Right cardiac atrium (tissue), 5 donors: ENCODE measurements around the gene CDC37L1. TPM values are rescaled to one million over a fixed set of nuclear protein-coding genes. Genes with fewer than 3 reads are reported as not detected.
A peak's percentile ranks its signal among the peaks of the same experiment; 100 is the strongest.
"Not testable (repeated sequence)": the region's sequence is repeated elsewhere in the genome, so short reads cannot be mapped to it uniquely, and the experiment has no call there.

ENCODE experiments used
- ATAC-seq, 2 donors: fragments of 200-7000 bp; cut with Tn5 transposase; one replicate each; pipeline versions ENCODE4 v1.8.0 to v1.9.1; 2020; ENCODE audit warnings: moderate library complexity in 2 of 2, mild to moderate bottlenecking in 1 of 2
- DNase-seq, 3 donors: peaks; one replicate each; pipeline ENCODE4 v3.0.0-alpha.2; 2020
- H3K27ac ChIP-seq: one replicate; pipeline ENCODE4 v1.5.1; 2013; ENCODE audit warnings: mild to moderate bottlenecking, low read length, control low read depth, moderate library complexity
- H3K27me3 ChIP-seq: one replicate; pipeline ENCODE4 v1.6.1; 2013; ENCODE audit not compliant: control insufficient read depth, insufficient read depth
- H3K4me1 ChIP-seq: one replicate; pipeline ENCODE4 v1.6.1; 2013; ENCODE audit warnings: low read length; ENCODE audit not compliant: control insufficient read depth, insufficient read depth
- H3K4me3 ChIP-seq: one replicate; pipeline ENCODE4 v1.5.1; 2013; ENCODE audit warnings: low read length, control low read depth
- H3K9me3 ChIP-seq: one replicate; pipeline ENCODE4 v1.6.1; 2013; ENCODE audit warnings: low read length; ENCODE audit not compliant: control insufficient read depth
- WGBS: extraction: QIAGEN DNeasy Blood & Tissue Kit; methylation state at CpG from one replicate; pipeline ENCODE4 v1.1.7; 2013; 5-methylcytosine and 5-hydroxymethylcytosine counted together
- intact Hi-C, 4 donors: fragments of 100-400 bp; cut with DNase I; formaldehyde crosslinking; loops; one replicate each; pipeline versions ENCODE4 v1.11.0 to v1.14.0; 2022 to 2023
- long read RNA-seq, 4 donors: library from polyadenylated mRNA; unstranded; transcript quantifications; one replicate each; pipeline ENCODE4 v2.0.0, GENCODE V29; 2020 to 2021
- polyA plus RNA-seq: library from polyadenylated mRNA; stranded (reverse); fragments of 200-250 nt; gene quantifications from one replicate; pipeline ENCODE4 v1.2.3, GENCODE V29; 2013
- total RNA-seq, 4 donors: library from RNA; stranded (reverse); fragmentation: NEBNext Ultra II Directional; extraction: Animal tissue kit (Norgen Biotek cat#: 25700); gene quantifications; one replicate each; pipeline ENCODE4 v1.2.1, GENCODE V29; 2021
- donor health status: healthy with polysubstance abuse.
- donor health status: DM: no; HTN: yes; CAD: no.
- donor health status: DM: no; HTN: no; CAD: no.
- donor health status: DM: no; HTN: yes; CAD: no; lungs with severe emphysema.
- donor health status: DM: yes; HTN: yes; CAD: no.

CDC37L1 gene
- total RNA-seq (10 to 100 TPM; 40.2 to 48.4 (median 41.8) TPM), polyA plus RNA-seq (23.7 TPM)
- long read RNA-seq, donor 1, transcript CDC37L1-201 (7 exons, 3,502 nt): major isoform, 80 of 85 reads
- long read RNA-seq, donor 1, partial matches to known transcripts: 2 of 85 reads
- long read RNA-seq, donor 1, other reads (novel, unspliced or antisense): 2 of 85 reads
- long read RNA-seq, donor 2, transcript CDC37L1-201 (7 exons, 3,502 nt): major isoform, 28 of 29 reads
- long read RNA-seq, donor 2, partial matches to known transcripts: 0 of 29 reads
- long read RNA-seq, donor 2, other reads (novel, unspliced or antisense): 1 of 29 reads
- long read RNA-seq, donor 3, transcript CDC37L1-201 (7 exons, 3,502 nt): major isoform, 220 of 230 reads
- long read RNA-seq, donor 3, partial matches to known transcripts: 7 of 230 reads
- long read RNA-seq, donor 3, other reads (novel, unspliced or antisense): 2 of 230 reads
- long read RNA-seq, donor 4, transcript CDC37L1-201 (7 exons, 3,502 nt): major isoform, 60 of 61 reads
- long read RNA-seq, donor 4, partial matches to known transcripts: 0 of 61 reads
- long read RNA-seq, donor 4, other reads (novel, unspliced or antisense): 1 of 61 reads

DNA sequence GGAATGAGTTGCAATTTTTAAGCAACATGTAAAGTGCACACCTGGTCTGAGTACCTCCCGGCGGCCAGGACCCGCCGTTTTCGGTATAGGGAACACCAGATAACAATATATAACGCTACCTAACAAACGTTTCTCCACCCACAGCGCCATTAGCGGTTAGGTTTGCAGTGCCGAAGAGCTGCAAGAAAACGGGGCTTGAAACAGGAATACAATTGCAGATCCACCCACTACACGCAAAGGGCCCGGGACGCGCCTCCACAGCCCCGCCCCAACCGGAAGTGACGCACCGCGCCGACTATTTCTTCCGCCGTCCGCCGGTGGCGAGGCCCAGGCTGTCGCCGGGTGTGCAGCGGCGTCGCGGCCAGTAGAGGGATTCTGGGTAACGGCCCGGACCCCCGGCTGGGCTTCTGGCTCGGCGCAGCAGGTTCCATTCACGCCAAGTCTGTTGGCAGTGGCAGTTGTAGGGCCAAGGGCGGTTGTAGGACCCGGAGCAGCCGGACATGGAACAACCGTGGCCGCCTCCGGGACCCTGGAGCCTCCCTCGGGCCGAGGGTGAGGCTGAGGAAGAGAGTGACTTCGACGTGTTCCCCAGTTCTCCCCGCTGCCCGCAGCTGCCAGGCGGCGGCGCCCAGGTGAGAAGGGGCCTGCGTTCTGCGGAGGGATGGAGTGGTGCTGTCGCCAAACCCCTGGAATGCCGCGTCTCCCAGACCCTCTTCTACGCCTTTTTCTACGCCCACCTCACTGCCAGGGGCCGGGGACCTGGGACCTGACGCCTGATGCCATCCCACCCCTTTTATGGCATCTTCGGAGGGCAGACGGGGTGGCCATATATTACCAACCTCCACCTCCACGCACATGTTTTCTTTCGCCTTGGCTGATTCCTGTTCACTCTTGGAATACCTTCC lies at the start of gene CDC37L1:
TSS of gene CDC37L1 (plus strand) at position 302 of the 905 bp plus-strand sequence. CDS start at position 501, 199 bp downstream.
- peaks cover 2% of the 10 kb centered on the region for H3K4me1 ChIP-seq
- intact Hi-C loops: loop anchor here in 1 of 4 donors (5.0 kb wide), 1 partner anchor 63 kb away; the partner anchor contains the start of gene AK3
- under 1% methylated on average over 66 of the region's 66 CpGs for WGBS
- peak within 1 kb of the TSS; percentile 98 for H3K27ac ChIP-seq
- DNase-seq (peak; percentile 98 to 100 (median 99)), ATAC-seq (peak; percentile 99)
- peak within 1 kb of the TSS; percentile 88 for H3K4me3 ChIP-seq
- H3K9me3 ChIP-seq: no peaks in the 10 kb centered on the region
- H3K27me3 ChIP-seq: no peaks in the 10 kb centered on the region

GRCh38 chr9:4630836-4631235 lies 48.5 kb upstream of the CDC37L1 start:
- Histone ChIP-seq H3K4me1 (no peaks in the 10 kb centered on the region), H3K9me3 (no peaks in the 10 kb centered on the region), H3K4me3 (no peak overlapping the region), H3K27me3 (no peaks in the 10 kb centered on the region), H3K27ac (no peak overlapping the region)
- ATAC-seq: no peak
- 53% methylated on average over 2 of the region's 2 CpGs for WGBS
- intact Hi-C loops: no loop called here
- DNase-seq: no peak

GRCh38 chr9:4638968-4639367 lies 40.4 kb upstream of the CDC37L1 start:
- WGBS: 83% methylated on average over 3 of the region's 3 CpGs
- intact Hi-C loops: loop anchor here in 2 of 4 donors (5.0 kb wide), 1 partner anchor 257 kb away; no protein-coding TSS in a partner anchor
- DNase-seq (no peak), ATAC-seq (no peak)
- no peaks in the 10 kb centered on the region for H3K4me1 ChIP-seq
- H3K9me3 ChIP-seq: no peaks in the 10 kb centered on the region
- H3K4me3 ChIP-seq: no peak overlapping the region
- H3K27me3 ChIP-seq: no peaks in the 10 kb centered on the region
- H3K27ac ChIP-seq: no peak overlapping the region

- ATAC-seq (no peak), DNase-seq (no peak)
- no peak overlapping the region for H3K4me3 ChIP-seq
- H3K27me3 ChIP-seq: no peaks in the 10 kb centered on the region
- no peaks in the 10 kb centered on the region for H3K4me1 ChIP-seq
- WGBS: 50% methylated on average over 2 of the region's 2 CpGs
- no peak overlapping the region for H3K27ac ChIP-seq
- intact Hi-C loops: loop anchor here in 2 of 4 donors (5.0 kb wide), 1 partner anchor 257 kb away; no protein-coding TSS in a partner anchor
- H3K9me3 ChIP-seq: no peaks in the 10 kb centered on the region
Measured at GRCh38 chr9:4639420-4639819, 39.9 kb upstream of the CDC37L1 start.

GRCh38 chr9:4640027-4640426 lies 39.3 kb upstream of the CDC37L1 start:
- Histone ChIP-seq H3K4me3 (no peak overlapping the region), H3K27me3 (no peaks in the 10 kb centered on the region), H3K27ac (no peak overlapping the region), H3K9me3 (no peaks in the 10 kb centered on the region), H3K4me1 (no peaks in the 10 kb centered on the region)
- 57% methylated on average over 2 of the region's 2 CpGs for WGBS
- DNase-seq: peak in 1 of 3 donors; percentile 45
- intact Hi-C loops: loop anchor here in 2 of 4 donors (5.0 to 10.0 kb wide), 2 partner anchors 255 to 258 kb away; no protein-coding TSS in a partner anchor
- ATAC-seq: no peak

GRCh38 chr9:4642351-4642750 lies 37.0 kb upstream of the CDC37L1 start:
- H3K4me3 ChIP-seq: no peak overlapping the region
- ATAC-seq (no peak), DNase-seq (no peak)
- no peaks in the 10 kb centered on the region for H3K27me3 ChIP-seq
- 91% methylated on average over 2 of the region's 2 CpGs for WGBS
- no peaks in the 10 kb centered on the region for H3K4me1 ChIP-seq
- H3K27ac ChIP-seq: no peak overlapping the region
- no peaks in the 10 kb centered on the region for H3K9me3 ChIP-seq
- intact Hi-C loops: loop anchor here in 2 of 4 donors (5.0 to 10.0 kb wide), 2 partner anchors 258 to 260 kb away; no protein-coding TSS in a partner anchor

GRCh38 chr9:4654084-4654483 lies 25.3 kb upstream of the CDC37L1 start:
- intact Hi-C loops: no loop called here
- Histone ChIP-seq H3K27me3 (no peaks in the 10 kb centered on the region), H3K4me3 (no peak overlapping the region), H3K4me1 (no peaks in the 10 kb centered on the region), H3K9me3 (no peaks in the 10 kb centered on the region), H3K27ac (no peak overlapping the region)
- WGBS: 88% methylated on average over 9 of the region's 9 CpGs
- ATAC-seq: no peak
- no peak for DNase-seq

GRCh38 chr9:4654538-4654937 lies 24.8 kb upstream of the CDC37L1 start:
- ATAC-seq (no peak), DNase-seq (no peak)
- WGBS: 94% methylated on average over 10 of the region's 10 CpGs
- Histone ChIP-seq H3K4me1 (no peaks in the 10 kb centered on the region), H3K27me3 (no peaks in the 10 kb centered on the region), H3K4me3 (no peak overlapping the region), H3K9me3 (no peaks in the 10 kb centered on the region), H3K27ac (no peak overlapping the region)
- intact Hi-C loops: no loop called here

DNA sequence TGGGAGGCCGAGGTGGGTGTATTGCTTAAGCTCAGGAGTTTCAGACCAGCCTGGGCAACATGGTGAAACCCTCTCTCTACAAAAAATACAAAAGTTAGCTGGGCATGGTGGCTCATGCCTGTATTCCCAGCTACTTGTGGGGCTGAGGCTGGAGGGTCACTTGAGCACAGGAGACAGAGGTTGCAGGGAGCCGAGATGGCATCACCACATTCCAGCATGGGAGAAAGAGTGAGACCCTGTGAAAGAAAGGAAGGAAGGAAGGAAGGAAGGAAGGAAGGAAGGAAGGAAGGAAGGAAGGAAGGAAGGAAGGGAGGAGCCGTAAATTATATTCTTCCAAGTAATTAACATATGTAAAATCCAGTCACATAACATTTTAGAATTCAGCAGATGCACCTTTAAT lies 23.2 kb upstream of the CDC37L1 start:
- DNase-seq, intact Hi-C loops, H3K9me3 ChIP-seq, ATAC-seq, H3K4me1 ChIP-seq, H3K27ac ChIP-seq, H3K4me3 ChIP-seq, H3K27me3 ChIP-seq: not testable (repeated sequence)
- WGBS: 90% methylated on average over 3 of the region's 3 CpGs

DNA sequence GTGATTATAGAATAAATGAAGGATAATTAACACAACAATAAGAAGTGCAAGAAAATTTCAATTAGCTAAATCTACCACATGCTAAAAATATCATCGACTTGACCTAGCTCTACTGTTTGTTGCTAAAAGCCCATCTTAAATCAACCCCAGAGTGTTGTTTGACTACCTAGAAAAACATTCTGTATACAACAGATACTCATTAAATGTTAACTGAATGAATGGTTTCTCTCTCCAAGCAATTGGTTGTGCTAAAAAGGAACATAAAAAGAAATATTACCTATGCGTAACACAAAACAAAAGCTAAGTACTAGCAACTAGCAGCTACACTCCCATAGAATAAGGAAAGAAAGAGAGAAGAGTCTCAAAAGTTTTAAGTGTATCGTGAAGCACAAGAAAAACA lies 22.7 kb upstream of the CDC37L1 start:
- Histone ChIP-seq H3K9me3 (no peaks in the 10 kb centered on the region), H3K27me3 (no peaks in the 10 kb centered on the region), H3K4me3 (no peak overlapping the region), H3K27ac (no peak overlapping the region), H3K4me1 (no peaks in the 10 kb centered on the region)
- ATAC-seq (no peak), DNase-seq (no peak)
- WGBS: 96% methylated on average over 3 of the region's 3 CpGs
- intact Hi-C loops: no loop called here
